Measurements from ENCODE around the gene TRIM61.
"Not testable (repeated sequence)": the region's sequence is repeated elsewhere in the genome, so short reads cannot be mapped to it uniquely, and the experiment has no call there.

The TRIM61 gene

GRCh38 chr4:164943192-164943591 is 34.3 kb downstream of the TRIM61 start:
- Histone ChIP-seq H3K4me3 (ENCODE audit: low read depth in 1 of 2, low read length in 2 of 2) (no peak overlapping the region), H3K9me3 (ENCODE audit: control insufficient read depth in 1 of 2, low read length in 2 of 2) (no peaks in the 10 kb centered on the region), H3K4me1 (ENCODE audit: control insufficient read depth in 1 of 2, insufficient read depth in 2 of 2, low read length in 2 of 2) (no peaks in the 10 kb centered on the region), H3K9ac (ENCODE audit: low read depth in 1 of 2, low read length in 2 of 2) (no peak overlapping the region), H3K27me3 (ENCODE audit: control insufficient read depth in 1 of 2, insufficient read depth in 2 of 2, low read length in 2 of 2) (peaks cover 0 to 8% of the 10 kb centered on the region in 2 donors), H3K27ac (ENCODE audit: low read depth, low read length) (no peak overlapping the region), H3K36me3 (ENCODE audit: control insufficient read depth in 1 of 2, insufficient read depth in 2 of 2, low read length in 2 of 2) (no peaks in the 10 kb centered on the region)

DNA sequence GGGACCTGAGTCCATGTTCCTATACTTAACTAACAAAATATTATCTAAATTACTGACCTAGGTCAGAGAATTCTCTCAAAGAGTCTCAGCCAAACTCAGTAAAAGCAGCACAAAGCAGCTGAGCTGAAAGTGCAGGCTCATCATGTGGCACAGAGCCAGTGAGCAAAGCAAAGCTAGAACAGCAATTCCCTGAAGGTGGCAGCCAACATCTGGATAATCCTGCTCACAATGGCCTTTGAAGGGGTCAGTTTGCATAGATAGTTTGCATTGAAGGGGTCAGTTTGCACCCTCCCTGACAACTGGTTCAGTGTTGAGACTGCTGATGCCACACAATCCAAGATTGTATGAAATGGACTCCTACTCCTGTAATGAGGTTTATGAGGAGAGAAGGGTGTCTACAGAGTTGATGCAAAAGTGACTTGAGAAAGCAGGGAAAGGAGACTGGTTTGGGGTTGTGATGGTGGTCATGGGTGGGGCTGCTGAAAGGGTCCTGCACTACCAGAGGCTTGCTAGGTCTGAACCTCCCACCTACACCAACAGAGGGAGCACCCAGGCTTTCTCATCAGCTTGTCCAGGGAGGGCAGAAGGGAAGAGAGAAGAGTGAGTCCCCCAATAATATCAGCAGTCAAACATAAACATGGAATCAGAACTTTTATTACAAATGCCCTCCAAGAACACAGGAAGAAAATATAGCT is 39.7 kb downstream of the TRIM61 start:
- H3K9me3 ChIP-seq (ENCODE audit: control insufficient read depth in 1 of 2, low read length in 2 of 2) = no peaks in the 10 kb centered on the region
- peaks cover 0 to 5% of the 10 kb centered on the region in 2 donors for H3K27me3 ChIP-seq (ENCODE audit: control insufficient read depth in 1 of 2, insufficient read depth in 2 of 2, low read length in 2 of 2)
- no peaks in the 10 kb centered on the region for H3K36me3 ChIP-seq (ENCODE audit: control insufficient read depth in 1 of 2, insufficient read depth in 2 of 2, low read length in 2 of 2)
- H3K4me1 ChIP-seq (ENCODE audit: control insufficient read depth in 1 of 2, insufficient read depth in 2 of 2, low read length in 2 of 2) = no peaks in the 10 kb centered on the region
- H3K9ac ChIP-seq (ENCODE audit: low read depth in 1 of 2, low read length in 2 of 2) = no peak overlapping the region
- no peak overlapping the region for H3K27ac ChIP-seq (ENCODE audit: low read depth, low read length)
- no peak overlapping the region for H3K4me3 ChIP-seq (ENCODE audit: low read depth in 1 of 2, low read length in 2 of 2)

DNA sequence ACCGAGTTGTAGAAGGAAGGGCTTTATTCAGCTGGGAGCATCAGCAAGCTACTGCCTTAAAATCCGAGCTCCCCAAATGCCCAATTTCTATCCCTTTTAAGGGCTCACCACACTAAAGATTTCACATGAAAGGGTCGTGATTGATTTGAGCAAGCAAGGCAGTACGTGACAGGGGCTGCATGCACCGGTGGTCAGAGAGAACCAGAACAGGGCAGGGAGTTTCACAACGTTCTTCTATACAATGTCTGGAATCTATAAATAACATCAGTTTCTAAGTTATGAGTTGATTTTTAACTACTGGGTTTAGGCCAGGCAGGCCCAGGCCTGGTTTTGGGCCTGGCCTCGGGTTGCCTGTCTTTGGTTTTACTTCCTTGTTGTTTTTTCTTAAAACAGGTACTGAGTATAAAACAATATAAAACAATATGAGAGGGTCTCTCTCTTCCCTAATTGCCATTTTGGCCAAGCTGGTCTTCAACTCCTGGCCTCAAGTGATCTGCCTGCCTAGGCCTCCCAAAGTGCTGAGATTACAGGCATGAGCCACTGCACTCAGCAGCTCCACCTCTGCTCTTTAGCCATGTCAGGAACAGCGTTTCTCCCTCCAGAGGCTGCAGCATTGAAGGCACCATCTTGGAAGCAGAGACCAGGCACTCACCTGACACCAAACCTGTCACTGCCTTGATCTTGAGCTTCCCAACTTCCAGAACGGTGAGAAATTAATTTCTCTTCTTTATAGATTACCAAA is 41.4 kb downstream of the TRIM61 start:
- not testable (repeated sequence) for H3K4me1 ChIP-seq (ENCODE audit: control insufficient read depth in 1 of 2, insufficient read depth in 2 of 2, low read length in 2 of 2); H3K9ac ChIP-seq (ENCODE audit: low read depth in 1 of 2, low read length in 2 of 2); H3K36me3 ChIP-seq (ENCODE audit: control insufficient read depth in 1 of 2, insufficient read depth in 2 of 2, low read length in 2 of 2); H3K4me3 ChIP-seq (ENCODE audit: low read depth in 1 of 2, low read length in 2 of 2); H3K9me3 ChIP-seq (ENCODE audit: control insufficient read depth in 1 of 2, low read length in 2 of 2); H3K27me3 ChIP-seq (ENCODE audit: control insufficient read depth in 1 of 2, insufficient read depth in 2 of 2, low read length in 2 of 2); H3K27ac ChIP-seq (ENCODE audit: low read depth, low read length)

DNA sequence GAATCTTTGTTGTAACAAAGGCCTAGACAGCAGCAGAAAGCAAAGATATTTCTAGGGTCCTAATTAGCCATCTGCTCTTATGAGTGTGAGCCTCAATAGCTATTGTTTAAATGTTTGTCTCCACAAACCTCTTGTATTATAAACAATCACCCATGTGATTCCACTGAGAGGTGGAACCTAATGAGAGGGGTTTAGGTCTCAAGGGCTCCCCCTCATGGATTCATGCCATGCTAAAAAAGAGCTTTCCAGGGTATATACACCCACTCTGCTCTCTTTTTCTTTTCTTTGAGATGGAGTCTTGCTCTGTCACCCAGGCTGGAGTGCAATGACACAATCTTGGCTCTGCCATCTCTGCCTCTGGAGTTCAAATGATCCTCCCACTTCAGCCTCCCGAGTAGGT is 42.1 kb downstream of the TRIM61 start:
- Histone ChIP-seq H3K27me3 (ENCODE audit: control insufficient read depth in 1 of 2, insufficient read depth in 2 of 2, low read length in 2 of 2) (no peaks in the 10 kb centered on the region), H3K4me3 (ENCODE audit: low read depth in 1 of 2, low read length in 2 of 2) (no peak overlapping the region), H3K27ac (ENCODE audit: low read depth, low read length) (no peak overlapping the region), H3K36me3 (ENCODE audit: control insufficient read depth in 1 of 2, insufficient read depth in 2 of 2, low read length in 2 of 2) (no peaks in the 10 kb centered on the region), H3K4me1 (ENCODE audit: control insufficient read depth in 1 of 2, insufficient read depth in 2 of 2, low read length in 2 of 2) (no peaks in the 10 kb centered on the region), H3K9me3 (ENCODE audit: control insufficient read depth in 1 of 2, low read length in 2 of 2) (no peaks in the 10 kb centered on the region), H3K9ac (ENCODE audit: low read depth in 1 of 2, low read length in 2 of 2) (no peak overlapping the region)

- H3K4me3 ChIP-seq (ENCODE audit: low read depth in 1 of 2, low read length in 2 of 2) = no peak overlapping the region
- no peaks in the 10 kb centered on the region for H3K36me3 ChIP-seq (ENCODE audit: control insufficient read depth in 1 of 2, insufficient read depth in 2 of 2, low read length in 2 of 2)
- H3K27me3 ChIP-seq (ENCODE audit: control insufficient read depth in 1 of 2, insufficient read depth in 2 of 2, low read length in 2 of 2) = no peaks in the 10 kb centered on the region
- no peak overlapping the region for H3K27ac ChIP-seq (ENCODE audit: low read depth, low read length)
- H3K4me1 ChIP-seq (ENCODE audit: control insufficient read depth in 1 of 2, insufficient read depth in 2 of 2, low read length in 2 of 2) = no peaks in the 10 kb centered on the region
- no peak overlapping the region for H3K9ac ChIP-seq (ENCODE audit: low read depth in 1 of 2, low read length in 2 of 2)
- no peaks in the 10 kb centered on the region for H3K9me3 ChIP-seq (ENCODE audit: control insufficient read depth in 1 of 2, low read length in 2 of 2)
These were observed 44.2 kb downstream of the TRIM61 start for GRCh38 chr4:164933244-164933643.

- Histone ChIP-seq H3K36me3 (ENCODE audit: control insufficient read depth in 1 of 2, insufficient read depth in 2 of 2, low read length in 2 of 2) (no peaks in the 10 kb centered on the region), H3K4me3 (ENCODE audit: low read depth in 1 of 2, low read length in 2 of 2) (no peak overlapping the region), H3K27me3 (ENCODE audit: control insufficient read depth in 1 of 2, insufficient read depth in 2 of 2, low read length in 2 of 2) (no peaks in the 10 kb centered on the region), H3K9ac (ENCODE audit: low read depth in 1 of 2, low read length in 2 of 2) (no peak overlapping the region), H3K9me3 (ENCODE audit: control insufficient read depth in 1 of 2, low read length in 2 of 2) (no peaks in the 10 kb centered on the region), H3K27ac (ENCODE audit: low read depth, low read length) (no peak overlapping the region), H3K4me1 (ENCODE audit: control insufficient read depth in 1 of 2, insufficient read depth in 2 of 2, low read length in 2 of 2) (no peaks in the 10 kb centered on the region)
These were observed 45.7 kb downstream of the TRIM61 start for GRCh38 chr4:164931551-164932324.

GRCh38 chr4:164930647-164931046 is 46.8 kb downstream of the TRIM61 start:
- Histone ChIP-seq H3K9ac (ENCODE audit: low read depth in 1 of 2, low read length in 2 of 2) (no peak overlapping the region), H3K9me3 (ENCODE audit: control insufficient read depth in 1 of 2, low read length in 2 of 2) (no peaks in the 10 kb centered on the region), H3K4me3 (ENCODE audit: low read depth in 1 of 2, low read length in 2 of 2) (no peak overlapping the region), H3K4me1 (ENCODE audit: control insufficient read depth in 1 of 2, insufficient read depth in 2 of 2, low read length in 2 of 2) (no peaks in the 10 kb centered on the region), H3K27me3 (ENCODE audit: control insufficient read depth in 1 of 2, insufficient read depth in 2 of 2, low read length in 2 of 2) (no peaks in the 10 kb centered on the region), H3K36me3 (ENCODE audit: control insufficient read depth in 1 of 2, insufficient read depth in 2 of 2, low read length in 2 of 2) (no peaks in the 10 kb centered on the region), H3K27ac (ENCODE audit: low read depth, low read length) (no peak overlapping the region)

- not testable (repeated sequence) for H3K9ac ChIP-seq (ENCODE audit: low read depth in 1 of 2, low read length in 2 of 2); H3K9me3 ChIP-seq (ENCODE audit: control insufficient read depth in 1 of 2, low read length in 2 of 2); H3K27me3 ChIP-seq (ENCODE audit: control insufficient read depth in 1 of 2, insufficient read depth in 2 of 2, low read length in 2 of 2); H3K27ac ChIP-seq (ENCODE audit: low read depth, low read length); H3K4me3 ChIP-seq (ENCODE audit: low read depth in 1 of 2, low read length in 2 of 2); H3K4me1 ChIP-seq (ENCODE audit: control insufficient read depth in 1 of 2, insufficient read depth in 2 of 2, low read length in 2 of 2); H3K36me3 ChIP-seq (ENCODE audit: control insufficient read depth in 1 of 2, insufficient read depth in 2 of 2, low read length in 2 of 2)
These were observed 50.4 kb downstream of the TRIM61 start for GRCh38 chr4:164927101-164927500.

- no peaks in the 10 kb centered on the region for H3K9me3 ChIP-seq (ENCODE audit: control insufficient read depth in 1 of 2, low read length in 2 of 2)
- no peak overlapping the region for H3K9ac ChIP-seq (ENCODE audit: low read depth in 1 of 2, low read length in 2 of 2)
- H3K4me1 ChIP-seq (ENCODE audit: control insufficient read depth in 1 of 2, insufficient read depth in 2 of 2, low read length in 2 of 2) = no peaks in the 10 kb centered on the region
- no peak overlapping the region for H3K27ac ChIP-seq (ENCODE audit: low read depth, low read length)
- no peaks in the 10 kb centered on the region for H3K27me3 ChIP-seq (ENCODE audit: control insufficient read depth in 1 of 2, insufficient read depth in 2 of 2, low read length in 2 of 2)
- no peak overlapping the region for H3K4me3 ChIP-seq (ENCODE audit: low read depth in 1 of 2, low read length in 2 of 2)
- H3K36me3 ChIP-seq (ENCODE audit: control insufficient read depth in 1 of 2, insufficient read depth in 2 of 2, low read length in 2 of 2) = no peaks in the 10 kb centered on the region
These were observed 51.2 kb downstream of the TRIM61 start for GRCh38 chr4:164926301-164926700.

DNA sequence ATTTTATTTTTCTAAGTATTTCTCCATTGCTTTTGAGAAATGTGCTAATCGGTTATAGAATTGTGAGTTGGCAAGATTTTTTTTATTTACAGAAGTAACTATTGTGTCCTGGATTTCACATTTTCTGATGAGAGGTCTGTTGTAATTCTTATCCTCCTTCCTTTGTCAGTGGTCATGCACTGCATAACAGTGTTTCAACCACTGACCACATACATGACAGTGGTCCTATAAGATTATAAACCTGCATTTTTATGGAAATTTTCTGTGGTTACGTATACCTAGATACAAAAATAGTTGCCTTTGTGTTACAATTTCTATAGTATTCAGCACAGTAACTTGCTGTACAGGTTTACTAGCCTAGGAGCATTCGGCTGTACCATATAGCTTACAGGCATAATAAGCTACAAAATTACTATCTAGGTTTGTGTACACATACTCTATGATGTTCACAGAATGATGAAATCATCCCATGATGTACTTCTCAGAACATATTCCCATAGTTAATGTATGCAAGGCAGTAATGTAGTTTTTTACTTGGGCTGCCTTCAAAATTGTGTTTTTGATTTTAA is 52.7 kb downstream of the TRIM61 start:
- H3K9me3 ChIP-seq (ENCODE audit: control insufficient read depth in 1 of 2, low read length in 2 of 2) = no peaks in the 10 kb centered on the region
- no peaks in the 10 kb centered on the region for H3K27me3 ChIP-seq (ENCODE audit: control insufficient read depth in 1 of 2, insufficient read depth in 2 of 2, low read length in 2 of 2)
- H3K4me1 ChIP-seq (ENCODE audit: control insufficient read depth in 1 of 2, insufficient read depth in 2 of 2, low read length in 2 of 2) = no peaks in the 10 kb centered on the region
- no peak overlapping the region for H3K27ac ChIP-seq (ENCODE audit: low read depth, low read length)
- no peak overlapping the region for H3K9ac ChIP-seq (ENCODE audit: low read depth in 1 of 2, low read length in 2 of 2)
- H3K36me3 ChIP-seq (ENCODE audit: control insufficient read depth in 1 of 2, insufficient read depth in 2 of 2, low read length in 2 of 2) = no peaks in the 10 kb centered on the region
- no peak overlapping the region for H3K4me3 ChIP-seq (ENCODE audit: low read depth in 1 of 2, low read length in 2 of 2)

Measured in duodenal mucosa (tissue), 2 donors.